ENCODE measurements around the gene ING2.

DNA sequence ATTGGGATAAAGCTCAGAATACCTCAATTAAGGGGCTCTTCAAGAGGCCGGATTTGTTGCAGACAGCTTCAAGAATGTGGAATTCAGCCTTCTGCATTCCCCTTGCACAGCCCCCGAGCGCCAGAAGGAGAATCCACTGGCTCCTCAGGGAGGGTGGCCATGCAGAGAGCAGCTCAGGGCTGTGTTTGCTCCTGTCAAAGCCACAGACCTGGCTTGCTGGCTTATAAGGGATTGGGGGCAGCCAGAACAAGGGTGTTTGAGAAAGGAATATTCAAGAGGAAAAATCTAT, 36.8 kb downstream of the ING2 start:
- no peak for TF ChIP-seq CTCF (IDR thresholded peaks at IDR 0.05)
- TF ChIP-seq POLR2A (IDR thresholded peaks at IDR 0.05), result no peak
- TF ChIP-seq POLR2AphosphoS5 (IDR thresholded peaks at IDR 0.05), result no peak

Data from sigmoid colon (tissue), 4 donors.